Measurements from ENCODE around the gene C9orf152.

GRCh38 chr9:110152704-110153374 lies 55.1 kb downstream of the C9orf152 start:
- TF ChIP-seq, protein P1, sequence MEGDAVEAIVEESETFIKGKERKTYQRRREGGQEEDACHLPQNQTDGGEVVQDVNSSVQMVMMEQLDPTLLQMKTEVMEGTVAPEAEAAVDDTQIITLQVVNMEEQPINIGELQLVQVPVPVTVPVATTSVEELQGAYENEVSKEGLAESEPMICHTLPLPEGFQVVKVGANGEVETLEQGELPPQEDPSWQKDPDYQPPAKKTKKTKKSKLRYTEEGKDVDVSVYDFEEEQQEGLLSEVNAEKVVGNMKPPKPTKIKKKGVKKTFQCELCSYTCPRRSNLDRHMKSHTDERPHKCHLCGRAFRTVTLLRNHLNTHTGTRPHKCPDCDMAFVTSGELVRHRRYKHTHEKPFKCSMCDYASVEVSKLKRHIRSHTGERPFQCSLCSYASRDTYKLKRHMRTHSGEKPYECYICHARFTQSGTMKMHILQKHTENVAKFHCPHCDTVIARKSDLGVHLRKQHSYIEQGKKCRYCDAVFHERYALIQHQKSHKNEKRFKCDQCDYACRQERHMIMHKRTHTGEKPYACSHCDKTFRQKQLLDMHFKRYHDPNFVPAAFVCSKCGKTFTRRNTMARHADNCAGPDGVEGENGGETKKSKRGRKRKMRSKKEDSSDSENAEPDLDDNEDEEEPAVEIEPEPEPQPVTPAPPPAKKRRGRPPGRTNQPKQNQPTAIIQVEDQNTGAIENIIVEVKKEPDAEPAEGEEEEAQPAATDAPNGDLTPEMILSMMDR (IDR thresholded peaks at IDR 0.05): peak; percentile 53 to 87 (median 70)
- TF ChIP-seq EP300 (IDR thresholded peaks at IDR 0.05) (no peak), POLR2A (IDR thresholded peaks at IDR 0.05) (no peak), POLR2AphosphoS5 (IDR thresholded peaks at IDR 0.05) (peak in 1 of 4 donors; percentile 21)
